Muscle of leg (tissue), 11 donors: Measurements from ENCODE around the gene PLCB2. TPM values are rescaled to one million over a fixed set of nuclear protein-coding genes. Genes with fewer than 3 reads are reported as not detected.

Experiments used
- DNase-seq: peaks from one replicate; pipeline ENCODE4 v3.0.0; 2013
- H3K27ac ChIP-seq: one replicate; pipeline ENCODE4 v1.5.1; 2013; ENCODE audit warnings: mild to moderate bottlenecking, low read length, control low read depth
- H3K27me3 ChIP-seq: one replicate; pipeline ENCODE4 v1.6.1; 2013; ENCODE audit warnings: low read length; ENCODE audit not compliant: control insufficient read depth, insufficient read depth
- H3K36me3 ChIP-seq: one replicate; pipeline ENCODE4 v1.6.1; 2013; ENCODE audit warnings: low read length; ENCODE audit not compliant: control insufficient read depth, insufficient read depth
- H3K4me1 ChIP-seq: one replicate; pipeline ENCODE4 v1.6.1; 2013; ENCODE audit warnings: low read length; ENCODE audit not compliant: control insufficient read depth, insufficient read depth
- H3K4me3 ChIP-seq: one replicate; pipeline ENCODE4 v1.5.1; 2013; ENCODE audit warnings: low read length, control low read depth
- H3K9me3 ChIP-seq: replicated peaks from 2 replicates; pipeline ENCODE4 v1.6.1; 2013; ENCODE audit warnings: low read depth, low read length; ENCODE audit not compliant: control insufficient read depth
- WGBS: methylation state at CpG from one replicate; pipeline ENCODE4 v1.1.5; 2013; ENCODE audit warnings: missing lambda C conversion rate; ENCODE audit not compliant: insufficient coverage; 5-methylcytosine and 5-hydroxymethylcytosine counted together
- polyA plus RNA-seq, 8 donors: library from polyadenylated mRNA; unstranded; fragments of 120-200 nt; gene quantifications; one replicate each; pipeline versions ENCODE4 v1.2.1 to v1.2.3, GENCODE V29; 2013; ENCODE audit warnings: inconsistent platforms in 1 of 8, low replicate concordance in 1 of 8; ENCODE audit not compliant: insufficient read length in 8 of 8, insufficient read depth in 1 of 8
- total RNA-seq: library from RNA; stranded (reverse); fragments of 120-200 nt; gene quantifications from one replicate; pipeline ENCODE4 v1.2.4, GENCODE V29; 2013

Gene PLCB2
- total and polyA plus RNA-seq, 9 donors: 4.8 to 11.5 (median 8.7) TPM

- Histone ChIP-seq H3K9me3 (no peaks in the 10 kb centered on the region), H3K4me3 (no peak overlapping the region), H3K4me1 (peaks cover 2% of the 10 kb centered on the region), H3K36me3 (no peaks in the 10 kb centered on the region), H3K27ac (no peak overlapping the region), H3K27me3 (peaks cover 19% of the 10 kb centered on the region)
- WGBS: 87% methylated on average over 8 of the region's 8 CpGs
- no peak for DNase-seq
These were observed 61.0 kb downstream of the PLCB2 start for GRCh38 chr15:40246496-40247280.

- no peak for DNase-seq
- Histone ChIP-seq H3K36me3 (no peaks in the 10 kb centered on the region), H3K4me1 (peaks cover 2% of the 10 kb centered on the region), H3K27ac (no peak overlapping the region), H3K9me3 (no peaks in the 10 kb centered on the region), H3K27me3 (peaks cover 10% of the 10 kb centered on the region), H3K4me3 (no peak overlapping the region)
- 68% methylated on average over 5 of the region's 9 CpGs for WGBS
These were observed 61.9 kb downstream of the PLCB2 start for GRCh38 chr15:40245666-40246450.

GRCh38 chr15:40244961-40245523 lies 62.7 kb downstream of the PLCB2 start:
- no peak overlapping the region for H3K27ac ChIP-seq
- H3K9me3 ChIP-seq: no peaks in the 10 kb centered on the region
- H3K27me3 ChIP-seq: peaks cover 9% of the 10 kb centered on the region
- DNase-seq: no peak
- WGBS: 66% methylated on average over 4 of the region's 5 CpGs
- no peak overlapping the region for H3K4me3 ChIP-seq
- peaks cover 2% of the 10 kb centered on the region for H3K4me1 ChIP-seq
- no peaks in the 10 kb centered on the region for H3K36me3 ChIP-seq

- DNase-seq: no peak
- H3K4me3 ChIP-seq: no peak overlapping the region
- peaks cover 24% of the 10 kb centered on the region for H3K27me3 ChIP-seq
- peaks cover 12% of the 10 kb centered on the region for H3K4me1 ChIP-seq
- 75% methylated on average over 5 of the region's 9 CpGs for WGBS
- H3K36me3 ChIP-seq: no peaks in the 10 kb centered on the region
- H3K27ac ChIP-seq: no peak overlapping the region
- H3K9me3 ChIP-seq: no peaks in the 10 kb centered on the region
These were observed 64.5 kb downstream of the PLCB2 start for GRCh38 chr15:40243126-40243810.

- H3K9me3 ChIP-seq: no peaks in the 10 kb centered on the region
- H3K27me3 ChIP-seq: peaks cover 24% of the 10 kb centered on the region
- no peak for DNase-seq
- no peak overlapping the region for H3K4me3 ChIP-seq
- H3K36me3 ChIP-seq: no peaks in the 10 kb centered on the region
- peaks cover 12% of the 10 kb centered on the region for H3K4me1 ChIP-seq
- 89% methylated on average over 5 of the region's 5 CpGs for WGBS
- no peak overlapping the region for H3K27ac ChIP-seq
These were observed 65.1 kb downstream of the PLCB2 start for GRCh38 chr15:40242601-40243000.

GRCh38 chr15:40242213-40242599 lies 65.5 kb downstream of the PLCB2 start:
- no peak for DNase-seq
- H3K4me1 ChIP-seq: peaks cover 12% of the 10 kb centered on the region
- no peaks in the 10 kb centered on the region for H3K9me3 ChIP-seq
- peaks cover 24% of the 10 kb centered on the region for H3K27me3 ChIP-seq
- H3K36me3 ChIP-seq: no peaks in the 10 kb centered on the region
- 88% methylated on average over 10 of the region's 10 CpGs for WGBS
- no peak overlapping the region for H3K27ac ChIP-seq
- no peak overlapping the region for H3K4me3 ChIP-seq

GRCh38 chr15:40241269-40242212 lies 66.2 kb downstream of the PLCB2 start:
- peaks cover 24% of the 10 kb centered on the region for H3K27me3 ChIP-seq
- H3K36me3 ChIP-seq: no peaks in the 10 kb centered on the region
- DNase-seq: no peak
- H3K27ac ChIP-seq: no peak overlapping the region
- no peaks in the 10 kb centered on the region for H3K9me3 ChIP-seq
- peaks cover 12% of the 10 kb centered on the region for H3K4me1 ChIP-seq
- no peak overlapping the region for H3K4me3 ChIP-seq
- 87% methylated on average over 12 of the region's 14 CpGs for WGBS

- H3K27ac ChIP-seq: no peak overlapping the region
- no peaks in the 10 kb centered on the region for H3K36me3 ChIP-seq
These were observed 67.0 kb downstream of the PLCB2 start for GRCh38 chr15:40240619-40241221.

More at GRCh38 chr15:40240619-40241221, 67.0 kb downstream of the PLCB2 start:
- 89% methylated on average over 9 of the region's 10 CpGs for WGBS
- no peaks in the 10 kb centered on the region for H3K9me3 ChIP-seq
- no peak overlapping the region for H3K4me3 ChIP-seq
- peaks cover 12% of the 10 kb centered on the region for H3K4me1 ChIP-seq
- peaks cover 24% of the 10 kb centered on the region for H3K27me3 ChIP-seq
- DNase-seq: no peak
